ENCODE measurements around the gene AP2B1. TPM values are rescaled to one million over a fixed set of nuclear protein-coding genes. Genes with fewer than 3 reads are reported as not detected.

Gene AP2B1
- total and polyA plus RNA-seq, 9 of the 15 experiments (the other 6 are each of a cell fraction or from before 2014, with no cell fraction given) = 60.1 to 287 (median 105) TPM

DNA sequence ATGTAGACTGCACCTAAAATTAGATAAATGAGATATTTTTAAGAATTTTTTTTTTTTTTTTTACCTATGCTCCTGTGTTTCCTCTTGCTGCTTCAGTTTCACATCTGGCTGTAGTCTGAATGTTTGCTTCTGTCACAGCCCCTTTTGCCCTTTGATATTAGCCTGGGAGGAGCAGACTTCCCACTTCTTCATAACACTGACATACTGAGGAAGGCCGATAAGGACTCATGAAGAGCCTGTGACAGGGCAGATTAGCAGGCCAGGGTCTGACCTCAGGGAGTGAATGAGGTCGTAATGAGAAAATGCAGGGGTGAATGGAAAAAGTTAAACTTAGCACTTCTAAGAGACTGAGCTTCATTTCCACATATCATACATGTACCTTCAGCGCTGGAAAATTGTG is 26.4 kb upstream of the AP2B1 start, which contains the start of gene SLFN14 (continued):
- TF ChIP-seq, protein P1, sequence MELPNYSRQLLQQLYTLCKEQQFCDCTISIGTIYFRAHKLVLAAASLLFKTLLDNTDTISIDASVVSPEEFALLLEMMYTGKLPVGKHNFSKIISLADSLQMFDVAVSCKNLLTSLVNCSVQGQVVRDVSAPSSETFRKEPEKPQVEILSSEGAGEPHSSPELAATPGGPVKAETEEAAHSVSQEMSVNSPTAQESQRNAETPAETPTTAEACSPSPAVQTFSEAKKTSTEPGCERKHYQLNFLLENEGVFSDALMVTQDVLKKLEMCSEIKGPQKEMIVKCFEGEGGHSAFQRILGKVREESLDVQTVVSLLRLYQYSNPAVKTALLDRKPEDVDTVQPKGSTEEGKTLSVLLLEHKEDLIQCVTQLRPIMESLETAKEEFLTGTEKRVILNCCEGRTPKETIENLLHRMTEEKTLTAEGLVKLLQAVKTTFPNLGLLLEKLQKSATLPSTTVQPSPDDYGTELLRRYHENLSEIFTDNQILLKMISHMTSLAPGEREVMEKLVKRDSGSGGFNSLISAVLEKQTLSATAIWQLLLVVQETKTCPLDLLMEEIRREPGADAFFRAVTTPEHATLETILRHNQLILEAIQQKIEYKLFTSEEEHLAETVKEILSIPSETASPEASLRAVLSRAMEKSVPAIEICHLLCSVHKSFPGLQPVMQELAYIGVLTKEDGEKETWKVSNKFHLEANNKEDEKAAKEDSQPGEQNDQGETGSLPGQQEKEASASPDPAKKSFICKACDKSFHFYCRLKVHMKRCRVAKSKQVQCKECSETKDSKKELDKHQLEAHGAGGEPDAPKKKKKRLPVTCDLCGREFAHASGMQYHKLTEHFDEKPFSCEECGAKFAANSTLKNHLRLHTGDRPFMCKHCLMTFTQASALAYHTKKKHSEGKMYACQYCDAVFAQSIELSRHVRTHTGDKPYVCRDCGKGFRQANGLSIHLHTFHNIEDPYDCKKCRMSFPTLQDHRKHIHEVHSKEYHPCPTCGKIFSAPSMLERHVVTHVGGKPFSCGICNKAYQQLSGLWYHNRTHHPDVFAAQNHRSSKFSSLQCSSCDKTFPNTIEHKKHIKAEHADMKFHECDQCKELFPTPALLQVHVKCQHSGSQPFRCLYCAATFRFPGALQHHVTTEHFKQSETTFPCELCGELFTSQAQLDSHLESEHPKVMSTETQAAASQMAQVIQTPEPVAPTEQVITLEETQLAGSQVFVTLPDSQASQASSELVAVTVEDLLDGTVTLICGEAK (IDR thresholded peaks at IDR 0.05) = no peak
- TF ChIP-seq, protein P1 (CRISPR knock-in tag; IDR thresholded peaks at IDR 0.05) = no peak
- TF ChIP-seq CC2D1A (IDR thresholded peaks at IDR 0.05) (peak; percentile 98), TAF1 (IDR thresholded peaks at IDR 0.05; ENCODE audit: control insufficient read depth, extremely low read depth, insufficient read depth, low read length, severe bottlenecking) (peak; percentile 75), MEIS2 (IDR thresholded peaks at IDR 0.05; ENCODE audit: partially characterized antibody) (peak; percentile 93), NFIC (IDR thresholded peaks at IDR 0.05) (peak; percentile 95), NBN (IDR thresholded peaks at IDR 0.05; ENCODE audit: low read depth) (peak; percentile 98), ZBTB7A (IDR thresholded peaks at IDR 0.05; ENCODE audit: borderline replicate concordance, control insufficient read depth, low read depth, low read length) (peak; percentile 43; the same call in 1 of the 2 replicates), DPF2 (IDR thresholded peaks at IDR 0.05) (peak; percentile 100)
- TF ChIP-seq, protein P2, sequence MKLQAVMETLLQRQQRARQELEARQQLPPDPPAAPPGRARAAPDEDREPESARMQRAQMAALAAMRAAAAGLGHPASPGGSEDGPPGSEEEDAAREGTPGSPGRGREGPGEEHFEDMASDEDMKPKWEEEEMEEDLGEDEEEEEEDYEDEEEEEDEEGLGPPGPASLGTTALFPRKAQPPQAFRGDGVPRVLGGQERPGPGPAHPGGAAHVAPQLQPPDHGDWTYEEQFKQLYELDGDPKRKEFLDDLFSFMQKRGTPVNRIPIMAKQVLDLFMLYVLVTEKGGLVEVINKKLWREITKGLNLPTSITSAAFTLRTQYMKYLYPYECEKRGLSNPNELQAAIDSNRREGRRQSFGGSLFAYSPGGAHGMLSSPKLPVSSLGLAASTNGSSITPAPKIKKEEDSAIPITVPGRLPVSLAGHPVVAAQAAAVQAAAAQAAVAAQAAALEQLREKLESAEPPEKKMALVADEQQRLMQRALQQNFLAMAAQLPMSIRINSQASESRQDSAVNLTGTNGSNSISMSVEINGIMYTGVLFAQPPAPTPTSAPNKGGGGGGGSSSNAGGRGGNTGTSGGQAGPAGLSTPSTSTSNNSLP (IDR thresholded peaks at IDR 0.05; ENCODE audit: borderline replicate concordance, low read depth, low read length) = peak; percentile 99
- TF ChIP-seq, protein P3, sequence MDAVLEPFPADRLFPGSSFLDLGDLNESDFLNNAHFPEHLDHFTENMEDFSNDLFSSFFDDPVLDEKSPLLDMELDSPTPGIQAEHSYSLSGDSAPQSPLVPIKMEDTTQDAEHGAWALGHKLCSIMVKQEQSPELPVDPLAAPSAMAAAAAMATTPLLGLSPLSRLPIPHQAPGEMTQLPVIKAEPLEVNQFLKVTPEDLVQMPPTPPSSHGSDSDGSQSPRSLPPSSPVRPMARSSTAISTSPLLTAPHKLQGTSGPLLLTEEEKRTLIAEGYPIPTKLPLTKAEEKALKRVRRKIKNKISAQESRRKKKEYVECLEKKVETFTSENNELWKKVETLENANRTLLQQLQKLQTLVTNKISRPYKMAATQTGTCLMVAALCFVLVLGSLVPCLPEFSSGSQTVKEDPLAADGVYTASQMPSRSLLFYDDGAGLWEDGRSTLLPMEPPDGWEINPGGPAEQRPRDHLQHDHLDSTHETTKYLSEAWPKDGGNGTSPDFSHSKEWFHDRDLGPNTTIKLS (IDR thresholded peaks at IDR 0.05; ENCODE audit: borderline replicate concordance, low read depth) = no peak
- TF ChIP-seq, protein P4, sequence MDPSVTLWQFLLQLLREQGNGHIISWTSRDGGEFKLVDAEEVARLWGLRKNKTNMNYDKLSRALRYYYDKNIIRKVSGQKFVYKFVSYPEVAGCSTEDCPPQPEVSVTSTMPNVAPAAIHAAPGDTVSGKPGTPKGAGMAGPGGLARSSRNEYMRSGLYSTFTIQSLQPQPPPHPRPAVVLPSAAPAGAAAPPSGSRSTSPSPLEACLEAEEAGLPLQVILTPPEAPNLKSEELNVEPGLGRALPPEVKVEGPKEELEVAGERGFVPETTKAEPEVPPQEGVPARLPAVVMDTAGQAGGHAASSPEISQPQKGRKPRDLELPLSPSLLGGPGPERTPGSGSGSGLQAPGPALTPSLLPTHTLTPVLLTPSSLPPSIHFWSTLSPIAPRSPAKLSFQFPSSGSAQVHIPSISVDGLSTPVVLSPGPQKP (CRISPR knock-in tag; IDR thresholded peaks at IDR 0.05) = no peak
- TF ChIP-seq, protein P5, sequence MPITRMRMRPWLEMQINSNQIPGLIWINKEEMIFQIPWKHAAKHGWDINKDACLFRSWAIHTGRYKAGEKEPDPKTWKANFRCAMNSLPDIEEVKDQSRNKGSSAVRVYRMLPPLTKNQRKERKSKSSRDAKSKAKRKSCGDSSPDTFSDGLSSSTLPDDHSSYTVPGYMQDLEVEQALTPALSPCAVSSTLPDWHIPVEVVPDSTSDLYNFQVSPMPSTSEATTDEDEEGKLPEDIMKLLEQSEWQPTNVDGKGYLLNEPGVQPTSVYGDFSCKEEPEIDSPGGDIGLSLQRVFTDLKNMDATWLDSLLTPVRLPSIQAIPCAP (CRISPR knock-in tag; IDR thresholded peaks at IDR 0.05; ENCODE audit: borderline replicate concordance) = no peak

Data from K562 (cell line).